ENCODE measurements around the gene PLXNA4.
A peak's percentile ranks its signal among the peaks of the same experiment; 100 is the strongest.

PLXNA4 gene

GRCh38 chr7:132588596-132588995 is 12.3 kb upstream of the PLXNA4 start:
- no peak overlapping the region for H3K9ac ChIP-seq (ENCODE audit: low read depth, low read length)
- no peaks in the 10 kb centered on the region for H3K9me3 ChIP-seq (ENCODE audit: control insufficient read depth, insufficient read depth, low read length)
- H3K4me1 ChIP-seq (ENCODE audit: control insufficient read depth, insufficient read depth, low read length): no peaks in the 10 kb centered on the region
- H3K4me3 ChIP-seq (ENCODE audit: low read depth, low read length): no peak overlapping the region
- no peak overlapping the region for H3K27ac ChIP-seq (ENCODE audit: low read depth, low read length)
- H3K36me3 ChIP-seq (ENCODE audit: control insufficient read depth, insufficient read depth, low read length): no peaks in the 10 kb centered on the region
- H3K27me3 ChIP-seq (ENCODE audit: control insufficient read depth, insufficient read depth, low read length): no peaks in the 10 kb centered on the region

DNA sequence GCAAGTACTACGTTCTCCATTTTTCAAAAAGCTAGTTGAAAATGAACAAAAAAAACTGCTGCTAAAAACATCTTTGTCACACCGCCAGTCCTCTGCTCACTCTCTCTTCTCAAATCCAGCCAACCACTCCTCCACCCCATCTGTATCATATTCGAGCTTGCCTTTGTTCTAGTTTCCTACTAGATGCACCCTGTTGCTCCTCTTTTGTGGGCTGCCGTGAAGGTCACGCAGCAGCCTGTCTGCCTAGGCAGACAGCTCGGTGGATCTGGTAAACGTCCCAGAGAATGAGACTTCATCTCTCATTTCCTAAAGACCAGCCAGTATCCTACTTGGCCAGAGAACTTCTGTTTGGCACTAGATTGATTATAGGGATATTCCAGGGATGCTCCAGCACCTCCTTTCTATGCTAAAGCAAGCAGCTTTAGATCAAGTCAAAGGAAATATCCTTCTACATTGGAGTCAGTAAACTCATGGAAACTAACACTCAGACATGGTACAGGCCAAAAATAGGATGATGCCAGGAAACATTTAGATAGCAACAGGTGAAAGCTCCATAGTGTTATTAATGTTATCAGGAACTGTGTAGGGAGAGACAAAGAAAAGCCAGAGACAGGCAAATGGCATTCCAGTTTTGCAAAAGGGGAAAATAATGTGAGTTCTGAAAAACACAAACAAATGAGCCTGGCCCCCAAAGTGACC is 8.7 kb upstream of the PLXNA4 start:
- Histone ChIP-seq H3K36me3 (ENCODE audit: control insufficient read depth, insufficient read depth, low read length) (no peaks in the 10 kb centered on the region), H3K4me1 (ENCODE audit: control insufficient read depth, insufficient read depth, low read length) (no peaks in the 10 kb centered on the region; the same call in 1 of the 2 replicates), H3K9me3 (ENCODE audit: control insufficient read depth, insufficient read depth, low read length) (no peaks in the 10 kb centered on the region), H3K27ac (ENCODE audit: low read depth, low read length) (no peak overlapping the region), H3K4me3 (ENCODE audit: low read depth, low read length) (no peak overlapping the region), H3K27me3 (ENCODE audit: control insufficient read depth, insufficient read depth, low read length) (peaks cover 6% of the 10 kb centered on the region), H3K9ac (ENCODE audit: low read depth, low read length) (no peak overlapping the region)

DNA sequence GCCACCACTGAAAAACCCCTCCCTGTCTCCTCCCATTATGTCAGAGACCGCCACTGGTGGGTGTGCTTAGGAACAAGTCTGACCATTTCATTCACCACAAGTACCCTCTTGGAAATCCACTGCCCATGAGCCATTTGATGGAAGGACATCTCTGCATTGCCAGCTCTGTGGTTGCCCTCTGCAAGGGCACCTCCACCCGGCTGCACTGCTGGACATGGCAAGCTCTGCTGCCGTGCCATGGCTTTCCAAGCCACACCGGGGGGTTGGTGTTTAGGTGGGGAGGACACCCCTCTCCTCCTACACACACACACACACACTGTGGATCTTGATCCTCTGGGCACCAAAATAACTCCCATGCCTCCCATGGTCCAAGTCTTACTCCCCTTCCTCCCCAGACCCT is 5.2 kb upstream of the PLXNA4 start:
- no peaks in the 10 kb centered on the region for H3K36me3 ChIP-seq (ENCODE audit: control insufficient read depth, insufficient read depth, low read length)
- no peak overlapping the region for H3K27ac ChIP-seq (ENCODE audit: low read depth, low read length)
- H3K9ac ChIP-seq (ENCODE audit: low read depth, low read length): no peak overlapping the region

GRCh38 chr7:132580717-132581285 is 4.5 kb upstream of the PLXNA4 start:
- Histone ChIP-seq H3K27ac (ENCODE audit: low read depth, low read length) (no peak overlapping the region), H3K4me3 (ENCODE audit: low read depth, low read length) (no peak overlapping the region), H3K27me3 (ENCODE audit: control insufficient read depth, insufficient read depth, low read length) (peaks cover 42% of the 10 kb centered on the region), H3K9ac (ENCODE audit: low read depth, low read length) (no peak overlapping the region), H3K4me1 (ENCODE audit: control insufficient read depth, insufficient read depth, low read length) (peaks cover 2% of the 10 kb centered on the region; the same call in 1 of the 2 replicates), H3K36me3 (ENCODE audit: control insufficient read depth, insufficient read depth, low read length) (no peaks in the 10 kb centered on the region), H3K9me3 (ENCODE audit: control insufficient read depth, insufficient read depth, low read length) (no peaks in the 10 kb centered on the region)

More for the DNA sequence above, 5.2 kb upstream of the PLXNA4 start:
- H3K4me3 ChIP-seq (ENCODE audit: low read depth, low read length): no peak overlapping the region
- H3K4me1 ChIP-seq (ENCODE audit: control insufficient read depth, insufficient read depth, low read length): no peaks in the 10 kb centered on the region; the same call in 1 of the 2 replicates
- no peaks in the 10 kb centered on the region for H3K9me3 ChIP-seq (ENCODE audit: control insufficient read depth, insufficient read depth, low read length)
- peaks cover 36% of the 10 kb centered on the region for H3K27me3 ChIP-seq (ENCODE audit: control insufficient read depth, insufficient read depth, low read length)

DNA sequence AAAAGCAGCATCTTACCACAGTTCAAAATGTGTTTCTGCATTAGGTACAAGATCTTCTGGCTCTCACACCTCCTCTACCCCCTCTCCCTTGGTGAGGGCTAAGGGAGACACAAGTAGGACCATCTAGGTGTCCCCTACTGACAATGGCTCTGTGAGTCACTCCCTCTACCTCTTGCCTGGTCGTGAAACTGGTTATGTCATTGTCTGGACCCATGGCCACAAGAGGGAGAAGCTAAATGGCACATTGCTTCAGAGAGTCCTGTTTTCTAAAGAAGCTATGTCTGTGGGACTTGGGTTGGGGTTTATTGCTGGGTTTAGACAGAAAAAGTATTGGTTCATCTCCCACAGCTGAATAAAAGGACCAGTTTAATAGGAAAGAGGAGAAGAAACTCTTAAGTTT is 4.0 kb upstream of the PLXNA4 start:
- Histone ChIP-seq H3K4me1 (ENCODE audit: control insufficient read depth, insufficient read depth, low read length) (peaks cover 7% of the 10 kb centered on the region), H3K36me3 (ENCODE audit: control insufficient read depth, insufficient read depth, low read length) (no peaks in the 10 kb centered on the region), H3K27me3 (ENCODE audit: control insufficient read depth, insufficient read depth, low read length) (peaks cover 47% of the 10 kb centered on the region), H3K4me3 (ENCODE audit: low read depth, low read length) (no peak overlapping the region), H3K9me3 (ENCODE audit: control insufficient read depth, insufficient read depth, low read length) (no peaks in the 10 kb centered on the region), H3K27ac (ENCODE audit: low read depth, low read length) (no peak overlapping the region), H3K9ac (ENCODE audit: low read depth, low read length) (no peak overlapping the region)

DNA sequence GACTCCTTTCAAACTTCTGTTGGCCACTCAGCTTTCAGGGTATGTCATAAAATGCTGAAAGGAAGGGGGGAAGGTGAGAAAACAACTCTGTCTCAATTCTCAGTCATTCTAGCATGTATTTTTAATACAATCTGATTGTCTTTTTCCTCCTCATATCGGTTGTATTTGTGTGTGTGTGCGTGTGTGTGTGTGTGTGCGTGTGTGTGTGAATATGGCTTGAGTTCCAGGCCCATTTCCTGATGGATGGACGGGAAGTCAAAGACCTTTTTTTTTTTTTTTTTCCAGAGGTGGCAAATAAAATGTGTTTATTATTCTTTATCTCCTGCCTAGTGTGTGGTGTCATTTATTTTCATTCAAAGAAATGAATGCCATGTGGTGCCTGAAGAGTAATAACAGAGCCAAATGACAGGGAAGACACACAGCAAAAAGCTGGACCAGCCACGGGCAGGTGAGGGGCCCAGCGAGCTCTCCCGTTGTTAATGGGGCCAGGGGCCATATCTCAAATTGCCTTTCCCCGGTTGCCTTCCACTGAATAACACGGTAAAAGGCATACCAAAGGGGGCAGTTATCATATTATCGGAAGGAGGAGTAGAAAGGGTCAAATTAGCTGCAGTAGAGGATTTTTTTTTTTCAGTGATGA is 3.1 kb upstream of the PLXNA4 start:
- Histone ChIP-seq H3K9ac (ENCODE audit: low read depth, low read length) (no peak overlapping the region), H3K4me1 (ENCODE audit: control insufficient read depth, insufficient read depth, low read length) (peaks cover 16% of the 10 kb centered on the region), H3K9me3 (ENCODE audit: control insufficient read depth, insufficient read depth, low read length) (no peaks in the 10 kb centered on the region), H3K27me3 (ENCODE audit: control insufficient read depth, insufficient read depth, low read length) (peaks cover 56% of the 10 kb centered on the region), H3K27ac (ENCODE audit: low read depth, low read length) (no peak overlapping the region), H3K36me3 (ENCODE audit: control insufficient read depth, insufficient read depth, low read length) (no peaks in the 10 kb centered on the region), H3K4me3 (ENCODE audit: low read depth, low read length) (no peak overlapping the region)

- H3K27ac ChIP-seq (ENCODE audit: low read depth, low read length): no peak overlapping the region
- H3K9ac ChIP-seq (ENCODE audit: low read depth, low read length): no peak overlapping the region
- peaks cover 62% of the 10 kb centered on the region for H3K27me3 ChIP-seq (ENCODE audit: control insufficient read depth, insufficient read depth, low read length)
- no peaks in the 10 kb centered on the region for H3K9me3 ChIP-seq (ENCODE audit: control insufficient read depth, insufficient read depth, low read length)
- H3K36me3 ChIP-seq (ENCODE audit: control insufficient read depth, insufficient read depth, low read length): no peaks in the 10 kb centered on the region
- H3K4me1 ChIP-seq (ENCODE audit: control insufficient read depth, insufficient read depth, low read length): peaks cover 22% of the 10 kb centered on the region
- no peak overlapping the region for H3K4me3 ChIP-seq (ENCODE audit: low read depth, low read length)
Measured at GRCh38 chr7:132578826-132579225, 2.6 kb upstream of the PLXNA4 start.

DNA sequence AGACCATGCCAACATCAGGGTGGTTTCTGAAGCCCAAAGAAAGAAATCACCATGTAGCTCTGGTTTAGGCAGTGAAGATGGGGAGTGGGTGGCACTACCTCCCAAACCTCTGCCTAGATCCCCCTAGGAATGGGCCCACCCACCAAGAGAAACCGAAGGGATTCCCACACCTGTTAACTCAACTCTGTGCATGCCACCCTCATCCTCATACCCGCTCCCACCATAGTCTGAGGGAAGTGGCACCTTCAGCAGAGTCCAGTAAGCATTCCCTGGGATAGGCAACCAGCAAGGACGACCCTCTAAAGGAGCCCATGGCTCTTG is 1.7 kb upstream of the PLXNA4 start:
- H3K27me3 ChIP-seq (ENCODE audit: control insufficient read depth, insufficient read depth, low read length): peaks cover 70% of the 10 kb centered on the region
- no peak overlapping the region for H3K9ac ChIP-seq (ENCODE audit: low read depth, low read length)
- H3K4me3 ChIP-seq (ENCODE audit: low read depth, low read length): no peak overlapping the region; the same call in 1 of the 2 replicates
- no peaks in the 10 kb centered on the region for H3K9me3 ChIP-seq (ENCODE audit: control insufficient read depth, insufficient read depth, low read length)
- H3K4me1 ChIP-seq (ENCODE audit: control insufficient read depth, insufficient read depth, low read length): peaks cover 30% of the 10 kb centered on the region
- H3K36me3 ChIP-seq (ENCODE audit: control insufficient read depth, insufficient read depth, low read length): no peaks in the 10 kb centered on the region
- H3K27ac ChIP-seq (ENCODE audit: low read depth, low read length): no peak overlapping the region

DNA sequence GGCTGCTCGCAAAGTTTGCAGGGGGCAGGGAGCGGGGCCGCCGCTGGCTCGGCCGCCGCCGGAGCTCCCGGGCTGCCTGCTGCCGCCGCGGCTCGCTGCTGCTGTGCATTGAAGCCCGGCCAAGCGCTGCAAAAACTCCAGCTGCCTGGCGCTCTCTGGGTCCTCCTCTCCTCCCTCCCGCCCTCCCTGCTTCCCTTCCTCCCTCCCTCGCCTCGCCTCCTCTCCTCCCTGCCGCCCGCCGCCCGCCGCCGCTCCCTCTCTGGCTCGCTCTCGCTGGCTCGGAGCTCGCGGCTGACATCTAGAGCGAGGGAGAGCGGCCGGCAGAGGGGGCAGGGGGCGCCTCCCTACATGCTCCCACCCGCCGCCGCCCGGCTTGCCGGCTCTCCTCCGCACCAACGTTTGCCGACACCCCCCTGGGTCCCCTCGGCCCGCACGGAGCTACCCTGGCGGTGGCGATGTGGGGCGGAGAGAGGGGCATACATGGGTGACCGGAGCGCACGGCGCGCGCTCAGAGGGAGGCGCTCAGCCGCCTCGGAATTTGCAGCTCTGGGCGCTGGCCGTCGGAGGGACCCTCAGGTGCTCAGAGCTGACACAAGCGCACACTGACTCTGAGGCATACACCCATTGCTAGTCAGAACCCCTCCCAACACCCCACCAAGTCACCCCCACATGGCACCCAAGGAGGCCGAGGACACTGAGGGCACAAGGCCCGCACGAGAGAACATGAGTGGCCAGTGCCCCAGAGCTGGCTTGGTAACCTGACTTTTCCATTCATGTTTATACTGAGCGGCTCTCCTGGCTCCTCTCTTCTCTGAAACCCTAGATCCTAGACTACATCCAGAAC is 1.2 kb upstream of the PLXNA4 start:
- Histone ChIP-seq H3K4me1 (ENCODE audit: control insufficient read depth, insufficient read depth, low read length) (peaks cover 36% of the 10 kb centered on the region), H3K9me3 (ENCODE audit: control insufficient read depth, insufficient read depth, low read length) (no peaks in the 10 kb centered on the region), H3K4me3 (ENCODE audit: low read depth, low read length) (peak overlapping the region; percentile 58; the same call in 1 of the 2 replicates), H3K27me3 (ENCODE audit: control insufficient read depth, insufficient read depth, low read length) (peaks cover 76% of the 10 kb centered on the region), H3K27ac (ENCODE audit: low read depth, low read length) (no peak overlapping the region), H3K9ac (ENCODE audit: low read depth, low read length) (no peak overlapping the region), H3K36me3 (ENCODE audit: control insufficient read depth, insufficient read depth, low read length) (no peaks in the 10 kb centered on the region)

DNA sequence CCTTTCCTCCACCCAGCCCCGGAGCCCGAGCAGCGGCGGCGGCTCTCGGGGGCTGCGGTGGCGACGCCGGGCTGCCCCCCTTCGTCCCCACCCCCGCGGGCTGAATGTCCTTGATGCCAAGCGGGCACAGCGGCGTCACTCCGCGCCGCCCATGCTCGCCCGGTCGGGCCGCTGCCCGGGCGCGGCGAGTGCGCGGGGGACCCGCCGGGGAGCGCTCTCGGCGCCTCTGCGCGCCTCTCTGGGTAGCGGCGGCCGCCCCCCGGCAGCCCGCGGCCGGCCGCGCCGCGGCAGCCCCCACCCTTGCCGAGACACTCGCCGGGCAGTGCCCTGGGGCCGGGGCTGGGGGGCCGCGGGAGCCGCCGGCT is 433 bp upstream of the PLXNA4 start:
- peaks cover 40% of the 10 kb centered on the region for H3K4me1 ChIP-seq (ENCODE audit: control insufficient read depth, insufficient read depth, low read length)
- no peaks in the 10 kb centered on the region for H3K9me3 ChIP-seq (ENCODE audit: control insufficient read depth, insufficient read depth, low read length)
- peaks cover 83% of the 10 kb centered on the region for H3K27me3 ChIP-seq (ENCODE audit: control insufficient read depth, insufficient read depth, low read length)
- peak overlapping the region; percentile 56 for H3K4me3 ChIP-seq (ENCODE audit: low read depth, low read length)
- no peak overlapping the region for H3K9ac ChIP-seq (ENCODE audit: low read depth, low read length)
- H3K27ac ChIP-seq (ENCODE audit: low read depth, low read length): no peak overlapping the region
- H3K36me3 ChIP-seq (ENCODE audit: control insufficient read depth, insufficient read depth, low read length): no peaks in the 10 kb centered on the region
